NCI-H524 (cell line): ENCODE measurements around the gene CHST11.
"Not testable (repeated sequence)": the region's sequence is repeated elsewhere in the genome, so short reads cannot be mapped to it uniquely, and the experiment has no call there.

Experiments
- DNase-seq, 2 experiments: peaks; one replicate each; lab custom pipeline; 2025; lab: John Stamatoyannopoulos, UW

Gene CHST11

GRCh38 chr12:104564662-104565061, 107.9 kb downstream of the CHST11 start:
- not testable (repeated sequence) for DNase-seq

GRCh38 chr12:104565606-104566243, 109.0 kb downstream of the CHST11 start:
- no peak for DNase-seq

DNA sequence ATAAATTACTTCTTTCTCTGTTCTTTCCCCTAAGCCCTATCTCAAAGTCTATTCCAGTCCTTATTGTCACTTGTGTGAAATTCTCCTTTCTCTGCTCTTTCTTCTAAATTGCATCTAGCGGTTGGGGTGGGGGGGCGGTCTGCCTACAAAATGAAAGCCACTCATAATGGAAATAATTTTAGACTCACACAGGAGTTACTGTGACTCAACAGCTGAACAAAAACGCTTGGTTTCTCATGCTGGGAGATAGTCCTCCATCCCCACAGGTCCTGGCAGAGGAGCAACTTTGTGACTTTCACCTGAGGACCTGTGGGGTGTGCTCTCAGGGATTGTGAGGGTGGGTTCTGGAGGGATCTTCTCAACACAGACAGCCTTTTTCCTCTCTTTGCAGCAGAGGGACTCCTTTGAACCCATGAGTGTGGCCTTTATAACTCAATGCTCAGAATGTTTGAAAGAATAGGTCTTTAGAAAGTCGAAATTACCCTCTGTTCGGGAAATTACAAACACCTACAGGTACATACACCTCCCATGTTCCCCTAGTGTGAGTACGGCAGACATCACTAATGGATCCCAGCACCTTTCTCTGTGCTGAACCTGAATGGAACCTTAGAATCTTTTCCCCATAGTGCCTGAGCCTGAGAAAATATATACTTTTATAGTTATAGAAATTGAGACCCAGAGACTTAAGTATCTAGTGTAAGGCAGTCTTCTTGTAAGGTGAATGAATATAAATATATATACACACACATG, 109.7 kb downstream of the CHST11 start:
- no peak for DNase-seq

- DNase-seq: no peak
These were observed 111.2 kb downstream of the CHST11 start for GRCh38 chr12:104567832-104568486.

- DNase-seq: no peak
These were observed 111.7 kb downstream of the CHST11 start for GRCh38 chr12:104568487-104568868.

DNA sequence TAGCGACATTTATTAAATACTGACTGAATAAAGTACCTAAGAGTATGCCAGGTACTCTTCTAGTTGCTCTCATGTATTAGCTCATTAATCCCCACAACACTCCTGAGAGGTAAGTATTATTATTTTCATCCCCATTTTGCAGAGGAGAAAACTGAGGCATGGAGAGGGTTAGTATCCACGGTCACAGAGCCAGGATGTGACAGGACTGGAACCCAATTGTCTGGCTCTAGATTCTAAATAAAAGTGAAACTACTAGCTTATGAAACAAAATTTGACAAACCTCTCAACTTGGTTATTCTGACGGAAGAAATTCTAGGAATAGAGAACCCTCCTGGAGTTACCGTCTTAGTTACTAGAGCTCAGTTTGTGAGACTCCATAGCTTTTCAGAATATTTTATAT, 112.2 kb downstream of the CHST11 start:
- no peak for DNase-seq

- no peak for DNase-seq
These were observed 112.8 kb downstream of the CHST11 start for GRCh38 chr12:104569346-104570173.

DNA sequence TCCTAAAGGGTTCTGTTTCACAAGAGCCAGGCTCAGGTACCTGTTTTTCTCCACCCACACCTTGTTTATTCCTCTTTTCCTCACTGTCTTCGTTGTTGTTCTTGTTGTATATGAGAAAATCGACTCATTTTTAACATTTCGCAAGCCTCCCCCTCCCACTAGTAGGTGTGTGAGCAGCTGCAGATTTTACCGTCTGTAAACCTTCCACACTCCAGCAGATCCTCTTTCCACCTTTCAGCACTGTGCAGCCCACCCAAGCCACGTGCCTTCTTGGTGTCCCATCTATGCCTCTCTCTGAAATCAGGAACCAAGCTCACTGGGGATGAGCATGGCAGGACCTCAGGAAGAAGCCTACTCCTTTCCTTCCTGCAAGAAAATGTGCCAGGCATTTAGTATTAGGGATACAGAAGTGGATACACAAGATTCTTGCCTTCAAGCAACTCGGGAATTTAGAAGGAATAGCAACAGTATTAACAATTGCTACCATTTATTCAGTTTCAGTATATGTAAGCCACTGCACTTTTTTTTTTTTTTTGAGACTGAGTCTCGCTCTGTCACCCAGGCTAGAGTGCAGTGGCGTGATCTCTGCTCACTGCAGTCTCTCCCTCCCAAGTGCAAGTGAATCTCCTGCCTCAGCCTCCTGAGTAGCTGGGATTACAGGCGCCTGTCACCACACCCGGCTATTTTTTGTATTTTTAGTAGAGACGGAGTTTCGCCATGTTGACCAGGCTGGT, 113.6 kb downstream of the CHST11 start:
- no peak for DNase-seq

- DNase-seq: no peak
These were observed 114.6 kb downstream of the CHST11 start for GRCh38 chr12:104571328-104571727.

- DNase-seq: not testable (repeated sequence)
These were observed 117.6 kb downstream of the CHST11 start for GRCh38 chr12:104574353-104574752.

DNA sequence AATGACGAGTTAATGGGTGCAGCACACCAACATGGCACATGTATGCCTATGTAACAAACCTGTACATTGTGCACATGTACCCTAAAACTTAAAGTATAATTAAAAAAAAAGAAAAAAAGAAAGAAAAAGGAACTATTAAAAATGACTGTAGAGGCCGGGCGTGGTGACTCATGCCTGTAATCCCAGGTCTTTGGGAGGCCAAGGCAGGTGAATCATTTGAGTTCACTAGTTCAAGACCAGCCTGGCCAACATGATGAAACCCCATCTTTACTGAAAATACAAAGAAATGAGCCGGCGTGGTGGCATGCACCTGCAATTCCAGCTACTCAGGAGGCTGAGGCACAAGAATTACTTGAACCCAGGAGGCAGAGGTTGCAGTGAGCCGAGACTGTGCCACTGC, 118.0 kb downstream of the CHST11 start:
- DNase-seq: not testable (repeated sequence)

DNA sequence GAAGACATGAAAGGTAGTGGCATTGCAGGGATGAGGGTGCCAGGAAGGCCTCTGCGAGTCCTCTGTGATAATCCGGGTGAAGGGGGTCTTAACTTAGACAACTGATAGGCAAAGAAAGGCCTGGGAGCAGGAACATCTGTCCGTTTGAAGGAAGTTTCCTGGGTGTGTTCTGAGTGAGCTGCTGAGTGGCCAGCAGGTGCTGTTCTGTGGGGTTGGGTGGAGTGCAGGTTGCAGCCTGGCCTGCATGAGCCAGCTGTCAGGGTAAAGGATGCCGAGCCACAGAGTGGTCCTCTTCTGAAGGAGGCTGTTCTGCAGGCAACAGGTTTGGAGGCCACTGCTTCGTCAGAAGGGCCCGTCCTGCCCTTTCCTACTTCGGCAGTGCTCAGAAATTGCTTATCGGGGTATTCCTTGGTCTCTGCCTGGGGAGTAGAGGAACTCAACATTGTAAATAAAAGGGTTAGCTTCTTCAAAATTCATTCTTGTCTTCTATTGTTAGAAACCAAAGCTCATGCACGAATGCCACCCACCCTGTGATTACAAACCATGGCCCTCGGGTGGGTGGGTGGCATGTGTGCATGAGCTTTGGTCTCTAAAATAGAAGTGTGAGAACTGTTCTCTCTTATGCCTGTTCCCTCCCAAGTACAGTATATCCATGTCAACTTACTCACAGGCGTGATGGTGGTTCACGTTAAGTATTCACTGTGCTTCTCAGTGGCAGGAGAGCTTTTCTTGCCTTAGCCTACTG, 118.9 kb downstream of the CHST11 start:
- peak; percentile 91 to 95 for DNase-seq

GRCh38 chr12:104576187-104576778, 119.5 kb downstream of the CHST11 start:
- no peak for DNase-seq

GRCh38 chr12:104576980-104577580, 120.3 kb downstream of the CHST11 start:
- DNase-seq: no peak

DNA sequence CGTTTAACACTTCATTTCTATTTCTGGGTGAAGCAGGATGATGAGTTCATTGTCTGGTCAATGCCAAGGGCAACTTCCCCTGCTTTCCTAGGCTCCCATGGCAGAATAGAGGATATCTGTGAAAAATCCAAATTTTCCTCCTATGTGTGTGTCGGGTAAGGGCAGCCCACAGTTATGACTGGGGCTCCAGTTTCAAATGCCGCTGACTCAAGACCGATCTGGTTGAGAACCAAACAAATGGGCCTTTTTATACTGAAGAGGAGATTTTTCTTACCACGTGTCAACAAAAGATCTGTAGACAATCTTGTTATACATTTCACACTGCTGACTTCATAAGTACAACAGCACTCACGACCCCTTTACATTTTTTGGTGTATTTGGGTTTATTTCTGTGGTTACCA, 120.8 kb downstream of the CHST11 start:
- DNase-seq: no peak

- DNase-seq: no peak
These were observed 121.7 kb downstream of the CHST11 start for GRCh38 chr12:104578453-104578852.

- no peak for DNase-seq
These were observed 123.2 kb downstream of the CHST11 start for GRCh38 chr12:104579718-104580495.

GRCh38 chr12:104581005-104581570, 124.3 kb downstream of the CHST11 start:
- no peak for DNase-seq

GRCh38 chr12:104582739-104583138, 126.0 kb downstream of the CHST11 start:
- no peak for DNase-seq
